Osteoblast (primary cell): ENCODE results near the gene NINL. TPM values are rescaled to one million over a fixed set of nuclear protein-coding genes. Genes with fewer than 3 reads are reported as not detected.

ENCODE experiments used
- DNase-seq: peaks from one replicate; pipeline ENCODE4 v3.0.0; 2011; ENCODE audit warnings: low spot score, mixed read lengths; ENCODE audit not compliant: insufficient read length; ENCODE audit errors: missing footprints
- H2AFZ ChIP-seq: 2 replicates; pipeline ENCODE4 v1.6.0; 2011; ENCODE audit warnings: mild to moderate bottlenecking, low read length
- H3K27ac ChIP-seq: 2 replicates; pipeline ENCODE4 v1.5.1; 2011; ENCODE audit warnings: mild to moderate bottlenecking, low read depth, low read length, moderate library complexity
- H3K27me3 ChIP-seq: 2 replicates; pipeline ENCODE4 v1.6.0; 2012; ENCODE audit warnings: mild to moderate bottlenecking, control low read depth, inconsistent platforms, low read length, moderate library complexity; ENCODE audit not compliant: insufficient read depth
- H3K36me3 ChIP-seq: 2 replicates; pipeline ENCODE4 v1.5.1; 2011; ENCODE audit warnings: mild to moderate bottlenecking, low read length, control low read depth, moderate library complexity; ENCODE audit not compliant: insufficient read depth
- H3K4me1 ChIP-seq: 2 replicates; pipeline ENCODE4 v1.5.1; 2011; ENCODE audit warnings: mild to moderate bottlenecking, low read length, control low read depth, moderate library complexity; ENCODE audit not compliant: insufficient read depth
- H3K4me2 ChIP-seq: 2 replicates; pipeline ENCODE4 v1.6.0; 2011; ENCODE audit warnings: mild to moderate bottlenecking, low read length; ENCODE audit not compliant: insufficient read depth
- H3K4me3 ChIP-seq: fragments of 200-600 bp; sonication (generic); 3 replicates; pipeline ENCODE4 v1.5.1; 2012; ENCODE audit warnings: mild to moderate bottlenecking, low read length, inconsistent platforms; ENCODE audit not compliant: insufficient read depth
- H3K79me2 ChIP-seq: 2 replicates; pipeline ENCODE4 v1.6.0; 2012; ENCODE audit warnings: mild to moderate bottlenecking, low read length, control low read depth, inconsistent platforms; ENCODE audit not compliant: insufficient read depth
- H3K9me3 ChIP-seq: 2 replicates; pipeline ENCODE4 v1.5.1; 2011; ENCODE audit warnings: low read depth, low read length, control low read depth
- H4K20me1 ChIP-seq: 2 replicates; pipeline ENCODE4 v1.6.0; 2012; ENCODE audit warnings: mild to moderate bottlenecking, low read length, control low read depth; ENCODE audit not compliant: insufficient read depth
- CTCF ChIP-seq: IDR thresholded peaks from 2 replicates; pipeline ENCODE4 v1.5.1; 2011; ENCODE audit warnings: mild to moderate bottlenecking, low read depth, low read length, moderate library complexity; ENCODE audit errors: extremely low read depth
- total RNA-seq: library from RNA; depleted of rRNA; stranded (reverse); fragments of >200 nt; gene quantifications from 2 replicates; pipeline ENCODE4 v1.2.3, GENCODE V29; 2012

The NINL gene
- total RNA-seq, 1 donor, result 14.8 TPM

DNA sequence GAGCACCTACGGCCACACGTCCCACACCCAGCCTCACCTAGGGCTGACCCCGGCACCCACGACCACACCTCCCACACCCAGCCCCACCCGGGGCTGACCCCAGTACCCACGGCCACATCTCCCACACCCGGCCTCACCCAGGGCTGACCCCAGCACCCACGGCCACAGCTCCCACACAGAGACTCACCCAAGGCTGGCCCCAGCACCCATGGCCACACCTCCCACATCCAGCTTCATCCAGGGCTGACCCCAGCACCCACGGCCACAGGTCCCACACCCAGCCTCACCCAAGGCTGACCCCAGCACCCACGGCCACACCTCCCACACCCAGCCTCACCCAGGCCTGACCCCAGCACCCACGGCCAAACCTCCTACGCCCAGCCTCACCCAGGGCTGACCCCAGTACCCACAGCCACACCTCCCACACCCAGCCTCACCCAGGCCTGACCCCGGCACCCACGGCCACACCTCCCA lies 36.7 kb downstream of the NINL start:
- no peak overlapping the region for H3K4me3 ChIP-seq
- H3K27me3 ChIP-seq, result no peaks in the 10 kb centered on the region
- no peak overlapping the region for H2AFZ ChIP-seq
- no peak for TF ChIP-seq CTCF
- peaks cover 6% of the 10 kb centered on the region for H4K20me1 ChIP-seq
- H3K9me3 ChIP-seq, result no peaks in the 10 kb centered on the region
- H3K4me2 ChIP-seq, result no peak overlapping the region
- no peaks in the 10 kb centered on the region for H3K36me3 ChIP-seq
- H3K4me1 ChIP-seq, result peaks cover 19% of the 10 kb centered on the region
- peaks cover 6% of the 10 kb centered on the region for H3K79me2 ChIP-seq
- no peak overlapping the region for H3K27ac ChIP-seq
- DNase-seq, result no peak

- no peak overlapping the region for H3K4me3 ChIP-seq
- peaks cover 11% of the 10 kb centered on the region for H4K20me1 ChIP-seq
Measured at GRCh38 chr20:25547999-25548398, 37.3 kb downstream of the NINL start.

GRCh38 chr20:25547063-25547462 lies 38.3 kb downstream of the NINL start:
- Histone ChIP-seq H3K79me2 (peaks cover 6% of the 10 kb centered on the region), H3K27me3 (no peaks in the 10 kb centered on the region), H3K4me2 (no peak overlapping the region), H3K36me3 (no peaks in the 10 kb centered on the region), H3K4me1 (peaks cover 31% of the 10 kb centered on the region), H3K9me3 (no peaks in the 10 kb centered on the region), H3K27ac (no peak overlapping the region), H2AFZ (no peak overlapping the region), H4K20me1 (peaks cover 10% of the 10 kb centered on the region), H3K4me3 (no peak overlapping the region)
- DNase-seq, result no peak
- TF ChIP-seq CTCF, result no peak

More at GRCh38 chr20:25547999-25548398, 37.3 kb downstream of the NINL start:
- no peak overlapping the region for H2AFZ ChIP-seq
- no peaks in the 10 kb centered on the region for H3K27me3 ChIP-seq
- no peaks in the 10 kb centered on the region for H3K9me3 ChIP-seq
- peaks cover 6% of the 10 kb centered on the region for H3K79me2 ChIP-seq
- no peak overlapping the region for H3K4me2 ChIP-seq
- DNase-seq, result no peak
- H3K4me1 ChIP-seq, result peaks cover 24% of the 10 kb centered on the region
- no peak for TF ChIP-seq CTCF
- no peak overlapping the region for H3K27ac ChIP-seq
- H3K36me3 ChIP-seq, result no peaks in the 10 kb centered on the region

- Histone ChIP-seq H3K36me3 (no peaks in the 10 kb centered on the region), H4K20me1 (peaks cover 8% of the 10 kb centered on the region), H3K27me3 (no peaks in the 10 kb centered on the region), H3K9me3 (no peaks in the 10 kb centered on the region), H3K4me2 (no peak overlapping the region), H3K79me2 (peaks cover 6% of the 10 kb centered on the region), H2AFZ (no peak overlapping the region), H3K27ac (no peak overlapping the region), H3K4me1 (peaks cover 38% of the 10 kb centered on the region), H3K4me3 (no peak overlapping the region)
- no peak for DNase-seq
- TF ChIP-seq CTCF, result no peak
Measured at GRCh38 chr20:25546048-25546447, 39.3 kb downstream of the NINL start.
